Cardiac muscle cell (in vitro differentiated cells and primary cell): ENCODE measurements around the gene MTARC1. TPM values are rescaled to one million over a fixed set of nuclear protein-coding genes. Genes with fewer than 3 reads are reported as not detected.

Source experiments
- DNase-seq, 2 donors: peaks; one replicate each; pipeline versions ENCODE4 v3.0.0 to v3.0.0-alpha.2; 2010 to 2017; ENCODE audit warnings: low read depth in 1 of 2, low spot score in 1 of 2
- H3K27ac ChIP-seq: fragments of 200-600 bp; sonication (generic); 2 replicates; pipeline ENCODE4 v1.5.1; 2016
- H3K27me3 ChIP-seq: fragments of 200-600 bp; sonication (generic); 2 replicates; pipeline ENCODE4 v1.6.0; 2016; ENCODE audit warnings: control low read depth
- H3K36me3 ChIP-seq: fragments of 200-600 bp; sonication (generic); 2 replicates; pipeline ENCODE4 v1.5.1; 2016; ENCODE audit warnings: control low read depth
- H3K4me1 ChIP-seq: fragments of 200-600 bp; sonication (generic); 2 replicates; pipeline ENCODE4 v1.8.1; 2017; ENCODE audit warnings: low read depth, mild to moderate bottlenecking, mixed run types
- H3K4me3 ChIP-seq: fragments of 200-600 bp; sonication (generic); 2 replicates; pipeline ENCODE4 v1.5.1; 2016; ENCODE audit warnings: mild to moderate bottlenecking
- H3K9me3 ChIP-seq: fragments of 200-600 bp; sonication (generic); 2 replicates; pipeline ENCODE4 v1.5.1; 2017; ENCODE audit warnings: low read depth, mild to moderate bottlenecking, control low read depth
- CTCF ChIP-seq: IDR thresholded peaks from 2 replicates; pipeline ENCODE4 v1.5.1; 2012; ENCODE audit warnings: low read depth, mild to moderate bottlenecking, low read length
- polyA plus RNA-seq: library from polyadenylated mRNA; unstranded; fragments of >200 nt; fragmentation: Nextera tagmentation; extraction: Ambion mirVana; gene quantifications from 2 replicates; pipeline ENCODE4 v1.2.1, GENCODE V29; 2016
- total RNA-seq: library from RNA; depleted of rRNA; stranded (reverse); fragments of >200 nt; gene quantifications from 2 replicates; pipeline ENCODE4 v1.2.3, GENCODE V29; 2016

MTARC1 gene
- total and polyA plus RNA-seq, 2 experiments from 2014 or later, result 5.5 to 16.3 TPM

GRCh38 chr1:220833436-220833835, 46.7 kb downstream of the MTARC1 start:
- H3K36me3 ChIP-seq, result no peaks in the 10 kb centered on the region
- no peak overlapping the region for H3K27ac ChIP-seq
- H3K27me3 ChIP-seq, result no peaks in the 10 kb centered on the region
- no peak overlapping the region for H3K4me3 ChIP-seq
- no peak for DNase-seq
- peaks cover 8% of the 10 kb centered on the region for H3K4me1 ChIP-seq
- no peak for TF ChIP-seq CTCF
- H3K9me3 ChIP-seq, result no peaks in the 10 kb centered on the region

- Histone ChIP-seq H3K4me1 (peaks cover 6% of the 10 kb centered on the region), H3K27me3 (no peaks in the 10 kb centered on the region), H3K9me3 (no peaks in the 10 kb centered on the region), H3K4me3 (no peak overlapping the region), H3K27ac (no peak overlapping the region), H3K36me3 (no peaks in the 10 kb centered on the region)
- no peak for TF ChIP-seq CTCF
- DNase-seq, result no peak
Observed at GRCh38 chr1:220834155-220834870, 47.6 kb downstream of the MTARC1 start.

Other genes starting within 250 kb of the MTARC1 start
- gene C1orf115, start 96.5 kb upstream of the MTARC1 start, total RNA-seq, result 5.3 and 7.5 TPM in 2 replicates
- 5.3 and 9.7 TPM in 2 replicates for gene C1orf115, start 96.5 kb upstream of the MTARC1 start, polyA plus RNA-seq
- 36.4 and 38.1 TPM in 2 replicates for gene MTARC2, start 38.6 kb upstream of the MTARC1 start, total RNA-seq
- gene MTARC2, start 38.6 kb upstream of the MTARC1 start, polyA plus RNA-seq, result 54.5 and 58.2 TPM in 2 replicates
- 1.3 and 4.5 TPM in 2 replicates for gene HLX, start 92.5 kb downstream of the MTARC1 start, total RNA-seq
- 0.15 and 2.1 TPM in 2 replicates for gene HLX, start 92.5 kb downstream of the MTARC1 start, polyA plus RNA-seq